B cell (primary cell): ENCODE measurements around the gene C1orf74.

ENCODE experiments used
- EZH2 ChIP-seq: IDR thresholded peaks from 2 replicates; pipeline ENCODE4 v1.6.1; 2012; ENCODE audit warnings: borderline replicate concordance, low read depth, mild to moderate bottlenecking, moderate library complexity, low read length; ENCODE audit not compliant: insufficient read depth, poor library complexity, severe bottlenecking
- TF ChIP-seq, protein P1 (sequence below): fragments of 200-600 bp; IDR thresholded peaks from one replicate; pipeline ENCODE4 v1.8.0; 2022; ENCODE audit warnings: antibody characterized with exemption, mild to moderate bottlenecking

DNA sequence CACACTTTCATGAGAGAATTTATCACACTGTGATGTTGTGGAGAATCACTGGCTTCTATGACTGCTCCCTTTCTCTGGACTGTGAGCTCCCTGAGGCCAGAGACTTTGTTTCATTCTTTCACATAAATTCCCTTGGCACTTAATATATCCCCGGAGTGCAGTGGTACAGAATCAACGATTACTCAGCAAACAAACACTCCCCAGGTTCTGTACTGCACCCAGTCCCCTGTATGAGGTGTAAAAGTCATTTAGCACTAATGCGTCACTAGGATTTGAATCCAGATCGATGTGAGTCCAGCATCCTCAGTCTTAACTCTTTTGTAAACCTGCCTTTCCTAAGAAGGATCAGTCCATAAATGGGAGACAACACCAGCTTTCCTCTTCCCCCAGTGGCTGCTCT, 36.6 kb upstream of the C1orf74 start:
- TF ChIP-seq, protein P1, sequence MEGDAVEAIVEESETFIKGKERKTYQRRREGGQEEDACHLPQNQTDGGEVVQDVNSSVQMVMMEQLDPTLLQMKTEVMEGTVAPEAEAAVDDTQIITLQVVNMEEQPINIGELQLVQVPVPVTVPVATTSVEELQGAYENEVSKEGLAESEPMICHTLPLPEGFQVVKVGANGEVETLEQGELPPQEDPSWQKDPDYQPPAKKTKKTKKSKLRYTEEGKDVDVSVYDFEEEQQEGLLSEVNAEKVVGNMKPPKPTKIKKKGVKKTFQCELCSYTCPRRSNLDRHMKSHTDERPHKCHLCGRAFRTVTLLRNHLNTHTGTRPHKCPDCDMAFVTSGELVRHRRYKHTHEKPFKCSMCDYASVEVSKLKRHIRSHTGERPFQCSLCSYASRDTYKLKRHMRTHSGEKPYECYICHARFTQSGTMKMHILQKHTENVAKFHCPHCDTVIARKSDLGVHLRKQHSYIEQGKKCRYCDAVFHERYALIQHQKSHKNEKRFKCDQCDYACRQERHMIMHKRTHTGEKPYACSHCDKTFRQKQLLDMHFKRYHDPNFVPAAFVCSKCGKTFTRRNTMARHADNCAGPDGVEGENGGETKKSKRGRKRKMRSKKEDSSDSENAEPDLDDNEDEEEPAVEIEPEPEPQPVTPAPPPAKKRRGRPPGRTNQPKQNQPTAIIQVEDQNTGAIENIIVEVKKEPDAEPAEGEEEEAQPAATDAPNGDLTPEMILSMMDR, result no peak
- no peak for TF ChIP-seq EZH2
